Effector CD4-positive, alpha-beta T cell (primary cell): Measurements from ENCODE around the gene TFPI2.

Source experiments
- DNase-seq: peaks from one replicate; pipeline ENCODE4 v3.0.0-alpha.2; 2020

TFPI2 gene

GRCh38 chr7:93906267-93906666, 15.7 kb upstream of the TFPI2 start, which contains the start of gene GNGT1:
Gene GNGT1, plus strand, starts transcription at chr7:93906567. Its CDS starts 180 bp downstream, at chr7:93906747.
- no peak for DNase-seq

GRCh38 chr7:93902777-93903423, 12.3 kb upstream of the TFPI2 start:
- no peak for DNase-seq

GRCh38 chr7:93897680-93898079, 7.1 kb upstream of the TFPI2 start:
- DNase-seq: no peak

GRCh38 chr7:93895859-93896600, 5.5 kb upstream of the TFPI2 start:
- DNase-seq: no peak

- no peak for DNase-seq
These were observed 4.5 kb upstream of the TFPI2 start for GRCh38 chr7:93894966-93895640.

- no peak for DNase-seq
These were observed 3.9 kb upstream of the TFPI2 start for GRCh38 chr7:93894426-93894825.

- no peak for DNase-seq
These were observed 501 bp downstream of the TFPI2 start for GRCh38 chr7:93890041-93890463.

- no peak for DNase-seq
These were observed 1.3 kb downstream of the TFPI2 start for GRCh38 chr7:93889261-93889660.

GRCh38 chr7:93884541-93884940, 6.0 kb downstream of the TFPI2 start:
- no peak for DNase-seq

GRCh38 chr7:93883917-93884345, 6.6 kb downstream of the TFPI2 start:
- DNase-seq: no peak

GRCh38 chr7:93883078-93883916, 7.3 kb downstream of the TFPI2 start:
- no peak for DNase-seq

GRCh38 chr7:93882468-93882867, 8.1 kb downstream of the TFPI2 start:
- DNase-seq: no peak

GRCh38 chr7:93879356-93879755, 11.2 kb downstream of the TFPI2 start:
- DNase-seq: no peak

- DNase-seq: no peak
These were observed 12.8 kb downstream of the TFPI2 start for GRCh38 chr7:93877742-93878141.

GRCh38 chr7:93873998-93874574, 16.5 kb downstream of the TFPI2 start:
- DNase-seq: no peak

- no peak for DNase-seq
These were observed 23.7 kb downstream of the TFPI2 start for GRCh38 chr7:93866886-93867285.

- no peak for DNase-seq
These were observed 27.9 kb downstream of the TFPI2 start for GRCh38 chr7:93862651-93863050.

GRCh38 chr7:93861325-93861949, 29.1 kb downstream of the TFPI2 start:
- no peak for DNase-seq

GRCh38 chr7:93860261-93860660, 30.3 kb downstream of the TFPI2 start:
- DNase-seq: no peak

- DNase-seq: no peak
These were observed 31.7 kb downstream of the TFPI2 start for GRCh38 chr7:93858857-93859256.

GRCh38 chr7:93856323-93856722, 34.2 kb downstream of the TFPI2 start:
- no peak for DNase-seq

- no peak for DNase-seq
These were observed 34.8 kb downstream of the TFPI2 start for GRCh38 chr7:93855797-93856196.
